NCI-H146 (cell line): ENCODE data around the gene NEURL2.

Source experiments
- DNase-seq: peaks from one replicate; lab custom pipeline; 2025; lab: John Stamatoyannopoulos, UW

The NEURL2 gene

DNA sequence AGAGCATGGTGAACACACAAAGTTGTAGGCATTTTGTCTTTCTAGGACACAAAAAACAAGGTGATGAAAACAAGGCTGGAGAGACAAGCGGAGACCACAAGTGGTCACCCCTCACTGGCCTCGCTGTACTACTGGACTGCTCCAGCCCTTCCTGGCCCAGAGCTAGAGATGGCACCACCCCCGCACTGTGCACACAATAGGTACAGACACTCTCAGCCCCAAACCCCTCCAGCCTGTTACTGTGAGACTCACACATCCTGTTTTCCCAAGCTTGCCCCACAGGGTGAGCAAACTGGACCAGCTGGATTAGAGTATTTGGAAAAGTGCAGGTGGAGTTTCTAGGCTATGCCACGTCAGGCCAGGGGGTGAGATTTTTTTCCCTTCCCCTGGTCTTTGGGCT lies 18.4 kb downstream of the NEURL2 start:
- no peak for DNase-seq

DNA sequence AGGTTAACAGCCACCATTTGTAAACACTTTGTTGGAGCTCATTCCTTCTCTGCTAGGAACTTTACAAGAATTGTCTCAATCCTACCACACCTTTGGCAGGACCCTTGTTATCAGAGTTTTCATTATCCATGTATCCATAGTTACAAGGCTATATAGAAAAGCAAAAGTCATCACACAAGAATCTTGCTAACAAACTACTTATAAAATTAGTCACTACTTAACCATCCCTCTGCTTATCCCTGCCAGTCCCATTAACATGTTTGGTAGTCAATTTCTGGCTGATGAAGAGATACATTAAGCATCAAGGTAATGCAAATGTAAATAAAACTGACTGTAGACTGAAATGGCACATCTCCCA lies 23.2 kb downstream of the NEURL2 start:
- no peak for DNase-seq

DNA sequence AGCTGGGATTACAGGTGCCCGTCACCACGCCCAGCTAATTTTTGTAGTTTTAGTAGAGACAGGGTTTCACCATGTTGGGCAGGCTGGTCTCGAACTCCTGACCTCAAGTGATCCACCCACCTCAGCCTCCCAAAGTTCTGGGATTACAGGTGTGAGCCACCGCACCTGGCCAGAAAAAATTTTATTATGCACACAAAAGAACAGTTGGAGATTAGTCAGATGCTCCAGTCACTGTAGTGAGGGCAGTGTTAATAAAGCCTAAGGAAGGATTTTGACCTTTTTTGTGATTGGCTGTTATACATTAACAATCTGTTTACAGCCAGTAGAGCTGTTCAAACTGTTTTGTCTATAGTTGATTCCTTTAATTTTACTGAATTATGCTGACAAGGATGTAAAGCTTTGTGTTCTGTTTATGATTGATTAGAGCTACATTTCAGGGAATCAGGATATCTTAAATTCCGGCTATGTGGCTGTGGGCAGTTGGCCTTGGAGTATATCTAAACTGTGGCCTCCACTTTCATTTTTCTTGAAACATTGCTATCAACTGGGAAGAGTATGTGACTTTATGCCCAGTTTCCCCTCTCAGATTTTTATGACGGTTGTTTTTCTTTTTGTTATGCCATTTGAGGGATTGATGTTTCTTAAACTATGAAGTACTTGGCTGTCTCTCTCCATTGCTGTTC lies 23.7 kb downstream of the NEURL2 start:
- DNase-seq = no peak

- no peak for DNase-seq
Measured at GRCh38 chr20:45866454-45866853, 24.6 kb downstream of the NEURL2 start.

DNA sequence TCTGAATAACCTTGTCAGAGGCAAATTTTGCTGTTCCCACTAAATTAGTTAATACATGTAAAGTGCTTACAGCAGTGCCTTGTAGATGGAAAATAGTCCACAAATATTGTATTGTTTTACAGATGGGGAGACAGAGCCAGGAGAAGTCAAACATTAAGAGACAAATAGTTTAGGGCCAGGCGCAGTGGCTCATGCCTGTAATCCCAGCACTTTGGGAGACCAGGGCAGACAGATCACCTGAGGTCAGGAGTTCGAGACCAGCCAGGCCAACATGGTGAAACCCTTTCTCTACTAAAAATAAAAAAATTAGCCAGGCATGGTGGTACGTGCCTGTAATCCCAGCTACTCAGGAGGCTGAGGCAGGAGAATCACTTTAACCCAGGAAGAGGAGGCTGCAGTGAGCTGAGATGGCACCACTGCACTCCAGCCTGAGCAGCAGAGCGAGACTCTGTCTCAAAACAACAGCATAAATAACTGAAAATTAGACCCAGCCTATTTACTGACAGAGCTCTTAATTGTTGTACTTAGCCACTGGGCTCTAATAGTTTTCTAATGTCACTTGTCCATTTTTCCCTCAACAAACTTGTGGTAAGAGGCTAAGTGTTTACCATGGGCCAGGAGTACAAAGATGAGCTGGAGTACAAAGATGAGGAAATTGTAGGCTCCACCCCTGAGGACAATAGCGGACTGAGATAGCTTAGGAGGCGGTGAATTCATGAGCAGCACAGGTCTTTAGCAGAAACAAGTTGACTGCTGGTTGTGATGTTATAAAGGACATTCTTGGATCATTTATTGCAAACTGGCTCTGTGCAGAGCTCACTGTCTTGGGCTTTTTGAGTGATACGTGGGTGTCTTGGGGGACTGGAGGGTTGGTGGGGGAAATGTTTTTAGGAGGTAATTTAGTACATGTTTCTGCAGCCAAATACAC lies 27.2 kb downstream of the NEURL2 start:
- no peak for DNase-seq

- DNase-seq = no peak
Measured at GRCh38 chr20:45861221-45862075, 29.6 kb downstream of the NEURL2 start.

DNA sequence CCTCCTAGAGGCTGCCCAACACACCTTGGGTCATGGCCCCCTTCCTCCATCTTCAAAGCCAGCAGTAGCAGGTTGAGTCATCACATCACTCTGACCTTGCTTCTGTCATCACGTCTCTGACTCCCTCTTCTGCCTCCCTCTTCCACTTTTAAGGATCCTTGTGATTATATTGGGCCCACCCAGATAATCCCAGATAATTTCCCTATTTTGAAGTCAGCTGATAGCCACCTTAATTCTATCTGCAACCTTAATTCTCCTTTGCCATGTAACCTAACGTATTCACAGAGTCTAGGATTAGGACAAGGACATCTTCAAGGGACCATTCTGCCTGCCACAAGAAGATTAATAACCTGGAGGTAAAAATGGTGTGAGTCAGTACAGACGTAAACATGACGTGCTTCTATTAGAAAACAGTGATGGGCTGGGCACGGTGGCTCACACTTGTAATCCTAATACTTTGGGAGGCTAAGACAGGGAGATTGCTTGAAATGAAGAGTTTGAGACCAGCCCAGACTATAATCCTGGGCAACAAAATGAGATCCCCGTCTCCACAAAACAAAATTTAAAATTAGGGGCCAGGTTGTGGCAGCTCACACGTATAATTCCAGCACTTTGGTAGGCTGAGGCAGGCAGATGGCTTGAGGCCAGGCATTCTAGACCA lies 30.3 kb downstream of the NEURL2 start:
- DNase-seq = no peak

DNA sequence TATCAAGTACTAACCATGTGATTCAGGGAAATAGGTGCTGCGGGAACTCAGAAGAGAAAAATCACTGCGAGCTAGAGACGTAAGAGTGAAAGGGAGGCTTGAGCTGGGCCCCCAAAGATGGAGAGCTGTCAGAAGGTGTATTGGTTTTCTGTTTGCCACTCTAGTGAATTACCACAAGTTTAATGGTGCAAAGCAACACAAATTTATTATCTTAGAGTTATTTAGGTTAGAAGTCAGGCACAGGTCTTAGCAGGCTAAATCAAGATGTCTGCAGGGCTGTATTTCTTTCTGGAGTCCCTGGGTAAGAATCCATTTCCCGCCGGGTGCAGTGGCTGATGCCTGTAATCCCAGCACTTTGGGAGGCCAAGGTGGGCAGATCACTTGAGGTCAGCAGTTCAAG lies 31.1 kb downstream of the NEURL2 start:
- no peak for DNase-seq

GRCh38 chr20:45857882-45858216 lies 33.2 kb downstream of the NEURL2 start:
- DNase-seq = peak; percentile 71

DNA sequence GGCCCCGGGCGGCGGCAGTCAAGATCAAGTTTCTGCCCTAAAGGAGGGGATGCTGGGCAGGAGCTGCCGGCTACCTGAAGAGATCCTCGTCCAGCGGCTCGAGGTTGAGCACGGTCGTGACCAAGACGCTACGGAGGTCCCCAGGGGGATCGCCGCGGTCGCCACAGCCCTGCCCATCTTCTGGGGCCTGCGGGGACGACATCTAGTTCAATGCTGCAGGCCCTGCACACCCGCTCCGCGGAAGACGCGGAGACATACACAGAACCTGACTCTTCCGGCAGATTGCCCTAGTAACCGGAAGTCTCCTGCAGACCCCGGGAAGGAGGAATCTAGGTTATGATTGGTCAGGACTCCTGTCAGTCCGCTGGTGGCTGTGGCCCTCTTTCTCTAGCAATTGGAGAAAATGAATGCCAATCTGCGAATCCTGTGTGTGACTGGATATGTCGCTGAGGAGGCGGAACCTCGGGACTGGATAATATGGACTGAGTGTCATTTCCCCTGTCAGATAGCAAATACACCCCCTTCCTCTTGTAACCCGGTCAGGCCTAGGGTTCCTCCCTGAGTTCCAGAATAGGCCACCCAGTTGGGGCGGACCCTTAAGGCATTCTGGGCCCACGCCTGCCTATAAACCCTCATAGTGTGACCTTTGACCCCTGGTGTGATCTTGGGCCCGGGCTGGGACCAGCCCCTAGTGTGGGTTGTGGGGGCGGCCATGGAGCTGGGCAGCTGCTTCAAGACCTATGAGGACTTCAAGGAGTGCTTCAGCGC lies 33.7 kb downstream of the NEURL2 start, which contains the start of the genes ACOT8 and ZSWIM3:
ACOT8 (minus strand) TSS at position 279 of the 768 bp plus-strand sequence; CDS start at position 202, 77 bp downstream.
ZSWIM3 (plus strand) TSS at position 501 of the 768 bp plus-strand sequence; CDS start at position 713, 212 bp downstream.
- peak; percentile 100 for DNase-seq

DNA sequence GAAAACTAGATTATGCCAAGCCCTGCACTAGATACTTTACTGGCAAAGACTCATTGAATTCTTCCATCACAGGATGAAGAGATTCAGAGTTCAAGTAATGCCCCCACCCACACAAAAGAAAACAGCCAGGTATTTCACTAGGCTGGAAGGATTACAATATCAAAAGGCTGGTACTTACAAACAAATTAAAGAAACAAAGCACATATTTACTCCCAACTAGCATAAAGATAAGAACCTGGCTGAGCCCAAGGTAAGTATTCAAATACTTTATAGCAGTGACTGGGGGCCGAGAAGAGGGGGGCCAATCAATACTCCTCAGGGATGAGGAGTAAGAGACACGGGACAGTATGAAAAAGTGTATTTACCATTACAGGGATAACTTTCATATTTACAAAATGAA lies 37.5 kb downstream of the NEURL2 start:
- no peak for DNase-seq

- DNase-seq = no peak
Measured at GRCh38 chr20:45852326-45852725, 38.7 kb downstream of the NEURL2 start.

- no peak for DNase-seq
Measured at GRCh38 chr20:45851501-45851900, 39.5 kb downstream of the NEURL2 start.

DNA sequence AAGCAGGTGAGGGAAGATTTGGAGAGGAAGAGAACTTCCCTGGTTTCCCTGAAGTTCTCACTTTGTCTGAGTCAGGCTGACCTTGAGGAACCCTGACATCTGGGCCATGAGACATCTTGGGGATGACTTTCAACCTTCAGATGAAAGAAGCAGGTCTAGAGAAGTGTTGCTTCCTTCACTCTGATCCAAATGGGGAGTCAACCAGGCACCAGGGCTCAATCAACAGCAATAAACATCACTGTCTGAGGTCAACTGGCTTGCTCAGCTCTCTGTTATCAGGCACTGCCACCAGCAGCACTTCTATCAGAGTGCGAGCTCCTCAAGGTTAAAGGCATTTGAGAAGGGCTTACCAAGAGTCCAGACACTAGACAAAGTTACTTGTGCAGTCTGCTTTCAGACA lies 40.1 kb downstream of the NEURL2 start:
- no peak for DNase-seq

- no peak for DNase-seq
Measured at GRCh38 chr20:45850238-45850637, 40.8 kb downstream of the NEURL2 start.

DNA sequence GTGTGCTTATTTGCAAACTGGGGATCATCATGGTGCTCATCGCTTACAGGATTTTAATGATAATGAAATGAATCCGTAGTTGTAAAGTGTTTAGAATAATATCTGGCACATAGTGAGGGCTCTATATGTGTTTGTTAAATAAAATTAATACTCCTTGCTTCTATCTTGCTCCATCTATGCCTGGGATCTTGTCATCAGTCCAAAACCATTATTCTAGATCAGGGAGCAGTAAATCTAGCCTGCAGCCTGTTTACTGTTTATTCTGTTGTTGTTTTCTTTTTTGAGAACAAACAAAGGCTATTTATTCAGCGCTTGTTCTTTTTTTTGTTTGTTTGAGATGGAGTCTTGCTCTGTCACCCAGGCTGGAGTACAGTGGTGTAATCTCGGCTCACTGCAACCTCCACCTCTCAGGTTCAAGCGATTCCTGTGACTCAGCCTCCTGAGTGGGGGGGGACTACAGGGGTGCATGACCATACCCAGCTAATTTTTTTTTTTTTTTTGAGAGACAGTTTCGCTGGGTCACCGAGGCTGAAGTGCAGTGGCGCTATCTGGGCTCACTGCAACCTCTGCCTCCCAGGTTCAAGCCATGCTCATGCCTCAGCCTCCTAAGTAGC lies 41.9 kb downstream of the NEURL2 start:
- DNase-seq = no peak

DNA sequence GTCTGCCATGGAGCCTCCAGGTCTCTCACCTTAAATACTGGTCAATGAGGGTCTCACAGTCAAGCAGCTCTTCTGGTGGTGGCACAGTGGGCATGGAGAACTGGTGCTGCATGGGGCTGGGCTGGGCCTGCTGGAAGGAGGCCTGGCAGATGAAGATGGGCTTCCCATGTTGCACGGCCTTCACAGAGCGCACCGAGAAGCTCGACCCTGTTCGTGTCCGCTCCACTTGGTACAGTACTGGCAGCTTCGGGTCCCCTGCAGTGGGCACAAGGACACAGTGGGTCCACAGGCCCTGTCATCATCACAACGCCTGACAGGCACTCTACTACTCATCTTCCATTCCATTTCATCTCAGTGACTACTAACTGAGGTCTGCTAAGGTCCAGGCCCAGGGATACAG lies 42.6 kb downstream of the NEURL2 start:
- DNase-seq = no peak

- DNase-seq = no peak
Measured at GRCh38 chr20:45845452-45845851, 45.6 kb downstream of the NEURL2 start.

DNA sequence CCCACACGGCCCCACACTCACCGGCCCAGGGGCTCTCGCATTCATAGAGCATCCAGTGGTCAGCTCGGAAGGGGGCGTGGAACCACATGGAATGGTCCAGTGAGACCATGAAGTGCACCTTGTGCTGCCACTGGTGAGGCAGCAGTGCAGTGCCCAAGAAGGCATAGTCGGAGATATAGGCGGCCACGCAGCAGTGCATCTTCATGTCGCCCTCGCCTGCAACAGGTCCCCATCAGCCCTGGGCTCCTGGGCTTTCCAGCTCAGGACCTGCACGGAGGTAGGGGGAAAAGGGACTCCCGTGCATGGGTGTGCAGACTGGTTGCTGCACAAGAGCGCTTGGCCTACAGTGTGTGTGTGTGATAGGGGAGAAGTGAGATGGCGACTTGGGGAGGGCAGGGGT lies 47.5 kb downstream of the NEURL2 start:
- DNase-seq = no peak

DNA sequence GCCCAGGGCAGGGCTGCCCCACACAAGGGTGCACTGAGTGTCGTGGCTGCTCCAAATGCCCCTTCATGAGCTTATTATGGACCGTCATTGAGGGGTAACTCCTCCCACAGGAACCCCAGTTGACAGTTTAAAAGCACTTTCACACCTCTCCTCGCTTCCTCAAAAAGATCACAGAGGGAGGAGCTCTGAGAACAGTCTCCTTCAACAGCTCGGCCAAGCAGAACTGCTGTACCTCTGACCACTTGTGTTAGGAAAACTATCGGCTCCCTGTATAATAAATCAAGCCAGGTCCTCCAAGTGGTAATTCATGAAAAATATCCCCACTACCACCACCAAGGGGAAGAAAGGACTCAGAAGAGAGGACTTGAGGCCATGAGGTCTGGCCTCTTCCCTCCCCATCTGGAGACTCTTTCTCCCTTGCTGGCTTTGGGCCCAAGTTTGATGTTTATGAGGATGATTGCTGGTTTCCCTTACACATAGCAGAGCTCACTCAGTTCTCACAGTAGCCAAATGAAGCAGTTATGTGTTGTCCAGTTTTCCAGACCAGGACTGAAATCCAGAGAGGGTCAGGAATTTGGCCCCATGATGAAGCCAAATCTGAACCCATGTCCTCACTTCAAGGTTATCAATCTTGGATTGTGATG lies 48.7 kb downstream of the NEURL2 start:
- no peak for DNase-seq
